Glutamatergic neuron (in vitro differentiated cells): ENCODE data around the gene ARID4B. TPM values are rescaled to one million over a fixed set of nuclear protein-coding genes. Genes with fewer than 3 reads are reported as not detected.

Source experiments
- DNase-seq: peaks from one replicate; pipeline ENCODE4 v3.0.0; 2022
- H3K27ac Mint-ChIP-seq: one replicate; pipeline ENCODE4 v1.8.0; 2020; ENCODE audit warnings: mild to moderate bottlenecking, mixed read lengths, inconsistent platforms; ENCODE audit not compliant: unreplicated experiment
- H3K27me3 Mint-ChIP-seq: one replicate; pipeline ENCODE4 v1.8.0; 2020; ENCODE audit warnings: mild to moderate bottlenecking, moderate library complexity, mixed read lengths, inconsistent platforms; ENCODE audit not compliant: unreplicated experiment
- H3K36me3 Mint-ChIP-seq: one replicate; pipeline ENCODE4 v1.8.0; 2020; ENCODE audit warnings: mild to moderate bottlenecking, mixed read lengths, inconsistent platforms; ENCODE audit not compliant: unreplicated experiment
- H3K4me1 Mint-ChIP-seq: one replicate; pipeline ENCODE4 v1.8.0; 2020; ENCODE audit warnings: mild to moderate bottlenecking, low read depth, mixed read lengths, inconsistent platforms; ENCODE audit not compliant: unreplicated experiment
- H3K4me3 Mint-ChIP-seq: one replicate; pipeline ENCODE4 v1.8.0; 2020; ENCODE audit warnings: mild to moderate bottlenecking, mixed read lengths, inconsistent platforms; ENCODE audit not compliant: unreplicated experiment
- H3K9me3 Mint-ChIP-seq: one replicate; pipeline ENCODE4 v1.8.0; 2020; ENCODE audit warnings: mild to moderate bottlenecking, moderate library complexity, mixed read lengths, inconsistent platforms; ENCODE audit not compliant: unreplicated experiment
- total RNA-seq: library from RNA; stranded (reverse); fragmentation: NEBNext Ultra II Directional; extraction: Animal tissue kit (Norgen Biotek cat#: 25700); gene quantifications from one replicate; pipeline ENCODE4 v1.2.1, GENCODE V29; 2021; ENCODE audit not compliant: unreplicated experiment
- TF ChIP-seq, protein P1 (sequence below): fragments of 200-600 bp; sonication (generic); IDR thresholded peaks from one replicate; pipeline ENCODE4 v1.5.0; 2021; ENCODE audit not compliant: partially characterized antibody, unreplicated experiment

ARID4B gene
- total RNA-seq, 1 donor from 2014 or later: 65.9 TPM

DNA sequence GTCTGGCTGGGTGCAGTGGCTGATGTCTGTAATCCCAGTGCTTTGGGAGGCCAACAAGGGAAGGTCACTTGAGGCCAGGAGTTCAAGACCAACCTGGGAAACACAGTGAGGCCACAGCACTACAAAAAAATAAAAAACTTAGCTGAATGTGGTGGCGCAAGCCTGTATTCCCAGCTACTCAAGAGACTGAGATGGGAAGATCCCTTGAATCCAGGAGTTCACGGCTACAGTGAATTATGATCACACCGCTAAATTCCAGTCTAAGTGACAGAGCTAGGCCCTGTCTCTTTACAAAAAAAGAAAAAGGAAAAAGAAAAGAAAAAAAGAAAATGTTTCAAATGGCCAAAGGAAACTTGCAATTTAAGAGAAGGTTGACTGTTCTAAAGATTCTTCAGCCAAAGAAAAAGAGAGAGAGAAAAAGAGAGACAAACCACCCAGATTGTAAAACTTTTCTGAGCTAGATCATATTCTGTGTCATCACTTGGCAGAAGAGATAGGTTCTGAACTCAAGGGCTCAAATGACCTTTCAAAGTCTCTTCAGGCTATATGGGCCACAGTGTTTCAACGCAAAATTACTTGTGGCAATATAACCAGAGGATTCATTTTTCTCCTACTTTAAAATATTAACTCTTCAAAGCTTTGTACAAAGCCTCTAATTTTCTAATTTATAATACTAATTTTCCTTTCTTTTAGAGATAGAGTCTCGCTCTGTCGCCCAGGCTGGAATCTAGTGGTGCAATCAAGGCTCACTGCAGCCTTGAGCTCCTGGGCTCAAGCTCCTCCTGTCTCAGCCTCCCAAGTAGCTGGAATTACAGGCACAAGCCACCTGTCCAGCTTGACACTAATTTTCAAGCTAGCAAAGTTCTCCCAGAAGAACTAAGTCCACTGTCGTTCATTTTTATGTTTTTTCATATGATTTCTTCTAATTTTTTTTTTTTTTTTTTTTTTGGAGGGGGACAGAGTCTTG lies 20.5 kb downstream of the ARID4B start:
- DNase-seq: no peak
- H3K9me3 Mint-ChIP-seq: no peaks in the 10 kb centered on the region
- no peak overlapping the region for H3K4me3 Mint-ChIP-seq
- TF ChIP-seq, protein P1, sequence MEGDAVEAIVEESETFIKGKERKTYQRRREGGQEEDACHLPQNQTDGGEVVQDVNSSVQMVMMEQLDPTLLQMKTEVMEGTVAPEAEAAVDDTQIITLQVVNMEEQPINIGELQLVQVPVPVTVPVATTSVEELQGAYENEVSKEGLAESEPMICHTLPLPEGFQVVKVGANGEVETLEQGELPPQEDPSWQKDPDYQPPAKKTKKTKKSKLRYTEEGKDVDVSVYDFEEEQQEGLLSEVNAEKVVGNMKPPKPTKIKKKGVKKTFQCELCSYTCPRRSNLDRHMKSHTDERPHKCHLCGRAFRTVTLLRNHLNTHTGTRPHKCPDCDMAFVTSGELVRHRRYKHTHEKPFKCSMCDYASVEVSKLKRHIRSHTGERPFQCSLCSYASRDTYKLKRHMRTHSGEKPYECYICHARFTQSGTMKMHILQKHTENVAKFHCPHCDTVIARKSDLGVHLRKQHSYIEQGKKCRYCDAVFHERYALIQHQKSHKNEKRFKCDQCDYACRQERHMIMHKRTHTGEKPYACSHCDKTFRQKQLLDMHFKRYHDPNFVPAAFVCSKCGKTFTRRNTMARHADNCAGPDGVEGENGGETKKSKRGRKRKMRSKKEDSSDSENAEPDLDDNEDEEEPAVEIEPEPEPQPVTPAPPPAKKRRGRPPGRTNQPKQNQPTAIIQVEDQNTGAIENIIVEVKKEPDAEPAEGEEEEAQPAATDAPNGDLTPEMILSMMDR: no peak
- no peaks in the 10 kb centered on the region for H3K36me3 Mint-ChIP-seq
- peaks cover 2% of the 10 kb centered on the region for H3K27me3 Mint-ChIP-seq
- no peak overlapping the region for H3K27ac Mint-ChIP-seq
- H3K4me1 Mint-ChIP-seq: peaks cover 8% of the 10 kb centered on the region

DNA sequence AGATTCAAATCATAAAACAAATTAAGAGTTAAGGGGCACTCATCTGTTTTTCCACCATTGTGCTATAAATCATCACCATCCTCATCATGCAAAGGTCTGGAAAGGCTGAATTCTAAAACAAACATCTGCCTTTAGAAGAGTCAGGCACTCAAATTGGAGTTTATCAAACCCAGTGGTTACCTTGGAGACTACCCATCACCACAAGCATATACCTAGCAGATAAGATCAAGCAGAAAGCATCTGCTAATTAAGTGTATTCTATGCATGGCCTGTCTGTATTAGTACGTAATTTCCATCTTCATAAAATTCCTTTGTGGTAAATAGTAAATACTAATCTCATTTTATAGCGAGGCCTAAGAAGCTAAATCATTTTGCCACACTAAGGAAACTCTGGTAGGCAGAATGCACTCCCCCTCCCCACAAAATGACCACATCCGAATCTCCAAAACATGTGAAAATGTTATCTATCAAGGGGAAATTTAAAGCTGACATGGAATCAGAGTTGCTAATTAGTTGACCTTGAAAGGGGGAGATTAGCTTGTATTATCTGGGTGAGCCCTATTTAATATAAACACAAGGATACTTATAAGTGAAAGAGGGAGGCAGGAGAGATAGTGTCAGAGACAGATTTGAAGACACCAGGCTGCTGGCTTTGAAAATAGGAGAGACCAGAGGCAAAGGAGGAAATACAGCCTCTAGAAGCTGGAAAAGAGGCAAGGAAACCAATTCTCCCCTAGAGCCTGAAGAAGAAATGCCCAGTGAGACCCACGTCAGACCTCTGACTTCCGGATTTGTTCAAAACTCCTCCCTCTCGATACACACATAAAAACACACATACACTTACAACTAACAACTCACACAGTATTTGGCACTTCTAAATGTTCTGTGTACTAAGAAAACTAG lies 23.2 kb downstream of the ARID4B start:
- no peak for DNase-seq

DNA sequence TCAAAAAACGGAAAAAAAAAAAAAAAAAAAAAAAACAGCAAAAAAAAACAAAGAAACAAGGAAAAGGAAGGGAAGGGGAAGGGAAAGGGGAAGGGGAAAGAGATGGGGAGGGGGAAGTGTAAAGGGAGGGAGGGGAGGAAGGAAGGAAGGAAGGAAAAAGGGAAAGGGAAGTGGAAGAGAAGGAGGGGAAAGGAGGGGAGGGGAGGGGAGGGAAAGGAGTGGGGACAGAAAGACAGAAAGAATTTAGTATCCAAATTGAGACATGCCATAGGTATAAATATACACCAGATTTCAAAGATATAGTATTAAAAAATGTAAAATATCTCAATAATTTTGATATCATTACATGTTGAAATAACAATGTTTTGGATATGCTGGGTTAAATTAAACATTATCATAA lies 25.8 kb downstream of the ARID4B start:
- Mint-ChIP-seq H3K36me3 (no peaks in the 10 kb centered on the region), H3K27ac (no peak overlapping the region), H3K4me3 (no peak overlapping the region), H3K4me1 (peaks cover 6% of the 10 kb centered on the region), H3K27me3 (no peaks in the 10 kb centered on the region), H3K9me3 (no peaks in the 10 kb centered on the region)
- no peak for DNase-seq
- TF ChIP-seq, protein P1: no peak

More for the DNA sequence above, 23.2 kb downstream of the ARID4B start:
- Mint-ChIP-seq H3K27ac (peak overlapping the region; percentile 3), H3K4me3 (no peak overlapping the region), H3K27me3 (no peaks in the 10 kb centered on the region), H3K4me1 (peaks cover 8% of the 10 kb centered on the region), H3K9me3 (no peaks in the 10 kb centered on the region), H3K36me3 (no peaks in the 10 kb centered on the region)
- TF ChIP-seq, protein P1: no peak

DNA sequence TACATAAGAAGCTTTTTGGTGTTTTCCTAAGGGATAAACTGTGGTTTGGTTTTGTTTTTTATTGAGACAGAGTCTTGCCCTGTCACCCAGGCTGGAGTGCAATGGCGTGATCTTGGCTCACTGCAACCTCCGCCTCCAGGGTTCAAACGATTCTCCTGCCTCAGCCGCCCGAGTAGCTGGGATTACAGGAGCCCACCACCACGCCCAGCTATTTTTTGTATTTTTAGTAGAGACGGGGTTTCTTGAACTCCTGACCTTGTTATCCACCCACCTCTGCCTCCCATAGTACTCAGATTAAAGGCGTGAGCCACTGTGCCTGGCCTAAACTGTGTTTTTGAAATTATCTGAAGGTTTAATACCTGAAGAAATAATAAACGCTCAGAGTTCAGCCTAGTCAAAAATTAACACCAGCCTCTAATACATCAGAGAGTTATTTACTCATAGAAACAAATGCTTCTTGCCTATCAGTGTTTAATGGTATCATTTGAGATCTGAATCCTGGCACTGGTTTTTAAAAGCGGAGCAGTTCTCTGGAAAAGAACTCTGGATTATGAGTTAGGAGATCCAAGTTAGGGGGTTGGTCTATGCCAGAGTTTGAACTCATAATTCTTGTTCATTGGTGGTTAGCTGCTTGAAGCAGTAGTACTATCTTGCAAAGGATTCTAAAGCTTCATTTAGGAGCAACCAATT lies 28.7 kb downstream of the ARID4B start:
- TF ChIP-seq, protein P1: no peak
- H3K27ac Mint-ChIP-seq: peak overlapping the region; percentile 43
- no peak for DNase-seq

More for the DNA sequence above, 28.7 kb downstream of the ARID4B start:
- Mint-ChIP-seq H3K4me1 (no peaks in the 10 kb centered on the region), H3K9me3 (no peaks in the 10 kb centered on the region), H3K27me3 (peaks cover 2% of the 10 kb centered on the region), H3K36me3 (no peaks in the 10 kb centered on the region), H3K4me3 (no peak overlapping the region)
